Measurements from ENCODE around the gene WDPCP.

- TF ChIP-seq CTCF (IDR thresholded peaks at IDR 0.05) (no peak), EZH2 (IDR thresholded peaks at IDR 0.05; ENCODE audit: borderline replicate concordance, insufficient read depth, low read depth, low read length, poor library complexity, severe bottlenecking) (no peak)
These were observed 73.5 kb downstream of the WDPCP start for GRCh38 chr2:63514781-63515180.

Data from B cell (primary cell).